GM19351 (cell line): ENCODE results near the gene KANK4.

Experiments
- ATAC-seq: cut with Tn5 transposase; IDR thresholded peaks from one replicate; pipeline ENCODE4 v1.9.1; 2021; ENCODE audit warnings: mild to moderate bottlenecking, moderate library complexity; ENCODE audit not compliant: unreplicated experiment

The KANK4 gene

GRCh38 chr1:62307895-62308492, 11.2 kb downstream of the KANK4 start:
- no peak for ATAC-seq

- no peak for ATAC-seq
Observed at GRCh38 chr1:62307446-62307845, 11.8 kb downstream of the KANK4 start.

- ATAC-seq = no peak
Observed at GRCh38 chr1:62306065-62306464, 13.2 kb downstream of the KANK4 start.

- ATAC-seq = no peak
Observed at GRCh38 chr1:62304975-62305374, 14.3 kb downstream of the KANK4 start.

- ATAC-seq = no peak
Observed at GRCh38 chr1:62304515-62304914, 14.7 kb downstream of the KANK4 start.

GRCh38 chr1:62301726-62302390, 17.4 kb downstream of the KANK4 start:
- ATAC-seq = no peak

GRCh38 chr1:62299426-62300200, 19.6 kb downstream of the KANK4 start:
- no peak for ATAC-seq

GRCh38 chr1:62295921-62296491, 23.2 kb downstream of the KANK4 start:
- peak; percentile 67 for ATAC-seq

GRCh38 chr1:62294261-62294660, 25.0 kb downstream of the KANK4 start:
- no peak for ATAC-seq

- no peak for ATAC-seq
Observed at GRCh38 chr1:62288662-62289061, 30.6 kb downstream of the KANK4 start.

- no peak for ATAC-seq
Observed at GRCh38 chr1:62288224-62288623, 31.0 kb downstream of the KANK4 start.

GRCh38 chr1:62286786-62287224, 32.4 kb downstream of the KANK4 start:
- no peak for ATAC-seq

- no peak for ATAC-seq
Observed at GRCh38 chr1:62285984-62286785, 33.0 kb downstream of the KANK4 start.

GRCh38 chr1:62285440-62285839, 33.8 kb downstream of the KANK4 start:
- no peak for ATAC-seq

- ATAC-seq = no peak
Observed at GRCh38 chr1:62283986-62284385, 35.2 kb downstream of the KANK4 start.

- no peak for ATAC-seq
Observed at GRCh38 chr1:62282909-62283755, 36.1 kb downstream of the KANK4 start.

- no peak for ATAC-seq
Observed at GRCh38 chr1:62281922-62282555, 37.2 kb downstream of the KANK4 start.

- ATAC-seq = no peak
Observed at GRCh38 chr1:62280960-62281465, 38.2 kb downstream of the KANK4 start.

- ATAC-seq = no peak
Observed at GRCh38 chr1:62280150-62280549, 39.1 kb downstream of the KANK4 start.
